Transverse colon (tissue), 4 donors: ENCODE measurements around the gene RBBP8. TPM values are rescaled to one million over a fixed set of nuclear protein-coding genes. Genes with fewer than 3 reads are reported as not detected.

Experiments
- DNase-seq: peaks from one replicate; pipeline ENCODE4 v3.0.0-alpha.2; 2019
- H3K27ac ChIP-seq, 4 donors: fragments of 200-600 bp; sonication (generic); 2 replicates each; pipeline ENCODE4 v1.5.1; 2016 to 2018; ENCODE audit warnings: inconsistent platforms in 4 of 4
- H3K27me3 ChIP-seq: fragments of 200-600 bp; sonication (generic); 2 replicates; pipeline ENCODE4 v1.5.1; 2017; ENCODE audit warnings: inconsistent platforms
- H3K36me3 ChIP-seq, 4 donors: fragments of 200-600 bp; sonication (generic); 2 replicates each; pipeline ENCODE4 v1.5.1; 2017 to 2019; ENCODE audit warnings: inconsistent platforms in 4 of 4
- H3K4me1 ChIP-seq, 4 donors: fragments of 200-600 bp; sonication (generic); 2 replicates each; pipeline ENCODE4 v1.5.1; 2017 to 2020; ENCODE audit warnings: inconsistent platforms in 4 of 4
- H3K4me3 ChIP-seq, 4 donors: fragments of 200-600 bp; sonication (generic); 1 replicate in 1 of 4; 2 replicates in 3 of 4; pipeline versions ENCODE4 v1.5.1 to v1.6.1; 2017 to 2019; ENCODE audit warnings: inconsistent platforms in 4 of 4
- H3K9me3 ChIP-seq, 2 donors: fragments of 200-600 bp; sonication (generic); 2 replicates each; pipeline ENCODE4 v1.5.1; 2017 to 2019; ENCODE audit warnings: inconsistent platforms in 2 of 2
- EP300 ChIP-seq: sonication (generic); formaldehyde crosslinking; IDR thresholded peaks from one replicate; pipeline ENCODE4 v1.6.1; 2017; ENCODE audit warnings: antibody characterized with exemption, low read depth
- POLR2A ChIP-seq: fragments of 450-650 bp; IDR thresholded peaks from one replicate; pipeline ENCODE4 v1.6.1; 2016; ENCODE audit warnings: antibody characterized with exemption, mild to moderate bottlenecking, moderate library complexity
- POLR2AphosphoS5 ChIP-seq, 3 donors: sonication (generic); formaldehyde crosslinking; IDR thresholded peaks; one replicate each; pipeline ENCODE4 v1.6.1; 2016; ENCODE audit warnings: antibody characterized with exemption in 3 of 3
- WGBS, 2 donors: methylation state at CpG; one replicate each; pipeline ENCODE4 v1.1.5; 2018; ENCODE audit warnings: low coverage in 1 of 2; 5-methylcytosine and 5-hydroxymethylcytosine counted together
- in situ Hi-C, 4 donors: fragments of 200-750 bp; cut with MboI; loops; one replicate each; pipeline versions ENCODE4 v1.15.0 to v1.15.1; 2017; ENCODE audit warnings: low sequenced_read_pairs in 3 of 4, low pct_ligation_motif_present in 1 of 4, low pct_unique_long_range_greater_than_20kb in 1 of 4
- intact Hi-C: fragments of 100-400 bp; cut with DNase I; formaldehyde crosslinking; loops from one replicate; pipeline ENCODE4 v1.15.1; 2023; ENCODE audit warnings: low total_unique reads
- total RNA-seq, 4 donors: library from RNA; depleted of rRNA; stranded (reverse); fragments of >200 nt; gene quantifications; one replicate each; pipeline ENCODE4 v1.1.0, GENCODE V29; 2016
- TF ChIP-seq, protein P1 (sequence below), 5 experiments: fragments of 200-600 bp in 3 of 5; fragments of 450-650 bp in 2 of 5; sonication (generic) in 3 of 5; IDR thresholded peaks; 1 replicate in 2 of 5; 2 replicates in 3 of 5; pipeline ENCODE4 v1.5.1; 2016 to 2017; ENCODE audit warnings: antibody characterized with exemption in 5 of 5, inconsistent platforms in 3 of 5, mild to moderate bottlenecking in 2 of 5, moderate library complexity in 1 of 5

The RBBP8 gene
- total RNA-seq, 4 donors from 2014 or later, result 20.7 to 44.1 (median 38.6) TPM

DNA sequence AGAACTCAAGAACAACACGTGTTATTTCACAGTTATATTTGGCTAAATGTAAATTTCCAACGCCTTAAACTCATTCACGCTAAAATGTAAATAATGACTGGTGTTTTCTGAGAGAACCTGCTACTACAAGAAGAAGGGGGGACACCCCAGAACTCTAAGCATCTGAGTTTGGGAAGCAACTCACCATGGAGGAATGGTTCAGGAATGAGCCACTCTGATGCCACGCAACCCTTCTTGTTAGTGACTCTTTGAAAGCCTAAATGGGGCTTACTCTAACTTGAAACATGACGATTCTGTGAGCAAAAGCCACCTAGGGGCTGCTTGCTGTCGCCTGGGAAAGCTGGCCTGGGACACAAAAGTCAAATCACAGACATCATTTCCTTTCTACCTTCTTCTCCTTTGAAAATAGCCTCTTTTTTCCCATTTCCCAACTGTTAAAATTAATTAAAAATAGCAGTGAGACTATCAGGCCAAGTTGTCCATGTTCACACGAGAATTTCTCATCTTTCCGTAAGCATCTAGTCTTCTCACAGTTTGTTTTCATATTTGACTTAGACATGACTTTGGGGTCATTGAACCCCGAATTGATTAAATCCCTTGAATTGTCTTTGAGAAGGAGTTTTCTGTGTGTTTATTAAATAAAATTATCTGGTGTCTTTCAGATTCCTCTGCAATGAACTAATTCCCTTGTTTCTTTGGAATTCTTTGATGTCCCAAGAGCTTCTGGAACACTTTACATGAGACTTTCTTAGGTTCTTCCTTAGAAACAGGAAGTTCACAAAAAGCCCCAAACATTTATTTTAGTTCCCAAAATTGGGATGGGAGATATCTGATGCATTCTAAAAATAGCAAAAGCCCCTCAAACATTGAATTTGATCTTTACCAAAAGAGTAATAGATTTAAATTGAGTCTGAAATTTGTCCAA is 126.7 kb downstream of the RBBP8 start:
- WGBS, 2 donors, result 70 to 73% methylated on average over 9 of the region's 9 CpGs
- TF ChIP-seq, protein P1, sequence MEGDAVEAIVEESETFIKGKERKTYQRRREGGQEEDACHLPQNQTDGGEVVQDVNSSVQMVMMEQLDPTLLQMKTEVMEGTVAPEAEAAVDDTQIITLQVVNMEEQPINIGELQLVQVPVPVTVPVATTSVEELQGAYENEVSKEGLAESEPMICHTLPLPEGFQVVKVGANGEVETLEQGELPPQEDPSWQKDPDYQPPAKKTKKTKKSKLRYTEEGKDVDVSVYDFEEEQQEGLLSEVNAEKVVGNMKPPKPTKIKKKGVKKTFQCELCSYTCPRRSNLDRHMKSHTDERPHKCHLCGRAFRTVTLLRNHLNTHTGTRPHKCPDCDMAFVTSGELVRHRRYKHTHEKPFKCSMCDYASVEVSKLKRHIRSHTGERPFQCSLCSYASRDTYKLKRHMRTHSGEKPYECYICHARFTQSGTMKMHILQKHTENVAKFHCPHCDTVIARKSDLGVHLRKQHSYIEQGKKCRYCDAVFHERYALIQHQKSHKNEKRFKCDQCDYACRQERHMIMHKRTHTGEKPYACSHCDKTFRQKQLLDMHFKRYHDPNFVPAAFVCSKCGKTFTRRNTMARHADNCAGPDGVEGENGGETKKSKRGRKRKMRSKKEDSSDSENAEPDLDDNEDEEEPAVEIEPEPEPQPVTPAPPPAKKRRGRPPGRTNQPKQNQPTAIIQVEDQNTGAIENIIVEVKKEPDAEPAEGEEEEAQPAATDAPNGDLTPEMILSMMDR (IDR thresholded peaks at IDR 0.05), result no peak
- TF ChIP-seq EP300 (no peak), POLR2AphosphoS5 (IDR thresholded peaks at IDR 0.05) (no peak), POLR2A (no peak)
- intact Hi-C loops (no loop called here), in situ Hi-C loops (no loop called here)
- Histone ChIP-seq H3K9me3 (no peaks in the 10 kb centered on the region), H3K4me3 (no peak overlapping the region), H3K4me1 (no peaks in the 10 kb centered on the region), H3K36me3 (no peaks in the 10 kb centered on the region), H3K27me3 (no peaks in the 10 kb centered on the region), H3K27ac (no peak overlapping the region)
- no peak for DNase-seq

- DNase-seq, result no peak
- intact Hi-C loops, result no loop called here
- H3K27me3 ChIP-seq, result no peaks in the 10 kb centered on the region
- no peak overlapping the region for H3K4me3 ChIP-seq
- WGBS, 2 donors, result 67 to 85% methylated on average over 1 of the region's 1 CpG
- no peaks in the 10 kb centered on the region for H3K9me3 ChIP-seq
- in situ Hi-C loops, result no loop called here
- no peaks in the 10 kb centered on the region for H3K36me3 ChIP-seq
- no peaks in the 10 kb centered on the region for H3K4me1 ChIP-seq
- TF ChIP-seq EP300 (no peak), POLR2AphosphoS5 (IDR thresholded peaks at IDR 0.05) (no peak), POLR2A (no peak)
- TF ChIP-seq, protein P1 (IDR thresholded peaks at IDR 0.05), result no peak
- H3K27ac ChIP-seq, result no peak overlapping the region
Observed at GRCh38 chr18:23062011-23062410, 128.9 kb downstream of the RBBP8 start.

GRCh38 chr18:23063502-23063901 is 130.4 kb downstream of the RBBP8 start:
- WGBS, 2 donors, result 80 to 95% methylated on average over 1 to 6 of the region's 6 CpGs
- in situ Hi-C loops, result no loop called here

GRCh38 chr18:23065234-23065806 is 132.2 kb downstream of the RBBP8 start:
- Histone ChIP-seq H3K27me3 (no peaks in the 10 kb centered on the region), H3K4me3 (no peak overlapping the region), H3K27ac (no peak overlapping the region), H3K36me3 (no peaks in the 10 kb centered on the region), H3K4me1 (no peaks in the 10 kb centered on the region), H3K9me3 (no peaks in the 10 kb centered on the region)
- no peak for DNase-seq
- 89 to 95% methylated on average over 2 to 4 of the region's 4 CpGs for WGBS, 2 donors
- in situ Hi-C loops (no loop called here), intact Hi-C loops (no loop called here)
- TF ChIP-seq, protein P1 (IDR thresholded peaks at IDR 0.05), result no peak
- no peak for TF ChIP-seq EP300
- no peak for TF ChIP-seq POLR2A
- no peak for TF ChIP-seq POLR2AphosphoS5 (IDR thresholded peaks at IDR 0.05)

More at GRCh38 chr18:23063502-23063901, 130.4 kb downstream of the RBBP8 start:
- no peaks in the 10 kb centered on the region for H3K4me1 ChIP-seq
- no peak for DNase-seq
- no peaks in the 10 kb centered on the region for H3K27me3 ChIP-seq
- no peak overlapping the region for H3K27ac ChIP-seq
- no peaks in the 10 kb centered on the region for H3K36me3 ChIP-seq
- H3K4me3 ChIP-seq, result no peak overlapping the region
- intact Hi-C loops, result no loop called here
- TF ChIP-seq POLR2A (no peak), POLR2AphosphoS5 (IDR thresholded peaks at IDR 0.05) (no peak), EP300 (no peak)
- TF ChIP-seq, protein P1 (IDR thresholded peaks at IDR 0.05), result no peak
- H3K9me3 ChIP-seq, result no peaks in the 10 kb centered on the region
